Measurements from ENCODE around the gene PVR. TPM values are rescaled to one million over a fixed set of nuclear protein-coding genes. Genes with fewer than 3 reads are reported as not detected.
"Not testable (repeated sequence)": the region's sequence is repeated elsewhere in the genome, so short reads cannot be mapped to it uniquely, and the experiment has no call there.

PVR gene
- total RNA-seq, 3 donors from 2014 or later: 8.5 to 13.9 (median 9.9) TPM

GRCh38 chr19:44610497-44610896 is 33.2 kb upstream of the PVR start:
- not testable (repeated sequence) for H3K27me3 Mint-ChIP-seq (ENCODE audit: low read depth); H3K36me3 Mint-ChIP-seq (ENCODE audit: insufficient read depth); H3K4me3 Mint-ChIP-seq; H3K9me3 Mint-ChIP-seq; DNase-seq; ATAC-seq
- H3K4me1 Mint-ChIP-seq (ENCODE audit: low read depth): peaks cover 14% of the 10 kb centered on the region

- ATAC-seq (no peak), DNase-seq (no peak)
- H3K4me3 Mint-ChIP-seq: no peak overlapping the region
- peaks cover 7% of the 10 kb centered on the region for H3K27me3 Mint-ChIP-seq (ENCODE audit: low read depth)
- H3K9me3 Mint-ChIP-seq: no peaks in the 10 kb centered on the region
- no peaks in the 10 kb centered on the region for H3K36me3 Mint-ChIP-seq (ENCODE audit: insufficient read depth)
- H3K4me1 Mint-ChIP-seq (ENCODE audit: low read depth): peaks cover 13% of the 10 kb centered on the region
Measured at GRCh38 chr19:44611812-44612295, 31.9 kb upstream of the PVR start.

- H3K4me3 Mint-ChIP-seq: no peak within 1 kb of the TSS
- ATAC-seq: no peak
- no peaks in the 10 kb centered on the region for H3K36me3 Mint-ChIP-seq (ENCODE audit: insufficient read depth)
- H3K9me3 Mint-ChIP-seq: no peaks in the 10 kb centered on the region
- H3K27me3 Mint-ChIP-seq (ENCODE audit: low read depth): peaks cover 4% of the 10 kb centered on the region
- H3K4me1 Mint-ChIP-seq (ENCODE audit: low read depth): no peaks in the 10 kb centered on the region
- no peak for DNase-seq
Measured at GRCh38 chr19:44613295-44614178, 30.2 kb upstream of the PVR start, which contains the start of gene IGSF23. IGSF23 (plus strand) TSS chr19:44613563; CDS start chr19:44613646, 83 bp downstream.

- H3K9me3 Mint-ChIP-seq: no peaks in the 10 kb centered on the region
- ATAC-seq (no peak), DNase-seq (no peak)
- no peaks in the 10 kb centered on the region for H3K4me1 Mint-ChIP-seq (ENCODE audit: low read depth)
- peaks cover 4% of the 10 kb centered on the region for H3K27me3 Mint-ChIP-seq (ENCODE audit: low read depth)
- H3K4me3 Mint-ChIP-seq: no peak overlapping the region
- no peaks in the 10 kb centered on the region for H3K36me3 Mint-ChIP-seq (ENCODE audit: insufficient read depth)
Measured at GRCh38 chr19:44614313-44614712, 29.4 kb upstream of the PVR start.

GRCh38 chr19:44615863-44616247 is 27.9 kb upstream of the PVR start:
- H3K27me3 Mint-ChIP-seq (ENCODE audit: low read depth): peaks cover 3% of the 10 kb centered on the region
- ATAC-seq (no peak), DNase-seq (no peak)
- no peaks in the 10 kb centered on the region for H3K4me1 Mint-ChIP-seq (ENCODE audit: low read depth)
- no peaks in the 10 kb centered on the region for H3K36me3 Mint-ChIP-seq (ENCODE audit: insufficient read depth)
- no peaks in the 10 kb centered on the region for H3K9me3 Mint-ChIP-seq
- H3K4me3 Mint-ChIP-seq: no peak overlapping the region

- Mint-ChIP-seq H3K27me3 (ENCODE audit: low read depth) (peaks cover 3% of the 10 kb centered on the region), H3K4me1 (ENCODE audit: low read depth) (no peaks in the 10 kb centered on the region), H3K9me3 (no peaks in the 10 kb centered on the region), H3K36me3 (ENCODE audit: insufficient read depth) (no peaks in the 10 kb centered on the region), H3K4me3 (no peak overlapping the region)
- ATAC-seq: no peak
- DNase-seq: no peak
Measured at GRCh38 chr19:44617110-44617880, 26.4 kb upstream of the PVR start.

GRCh38 chr19:44618640-44619357 is 24.9 kb upstream of the PVR start:
- Mint-ChIP-seq H3K4me1 (ENCODE audit: low read depth) (no peaks in the 10 kb centered on the region), H3K27me3 (ENCODE audit: low read depth) (no peaks in the 10 kb centered on the region), H3K36me3 (ENCODE audit: insufficient read depth) (no peaks in the 10 kb centered on the region), H3K4me3 (no peak overlapping the region), H3K9me3 (no peaks in the 10 kb centered on the region)
- DNase-seq (no peak), ATAC-seq (no peak)

GRCh38 chr19:44620667-44621066 is 23.0 kb upstream of the PVR start:
- H3K27me3 Mint-ChIP-seq (ENCODE audit: low read depth): peaks cover 3% of the 10 kb centered on the region

GRCh38 chr19:44621367-44621766 is 22.3 kb upstream of the PVR start:
- Mint-ChIP-seq H3K9me3 (no peaks in the 10 kb centered on the region), H3K4me3 (no peak overlapping the region), H3K27me3 (ENCODE audit: low read depth) (peaks cover 3% of the 10 kb centered on the region), H3K4me1 (ENCODE audit: low read depth) (no peaks in the 10 kb centered on the region), H3K36me3 (ENCODE audit: insufficient read depth) (no peaks in the 10 kb centered on the region)
- no peak for ATAC-seq
- no peak for DNase-seq

More at GRCh38 chr19:44620667-44621066, 23.0 kb upstream of the PVR start:
- no peak for ATAC-seq
- no peak for DNase-seq
- H3K4me3 Mint-ChIP-seq: no peak overlapping the region
- no peaks in the 10 kb centered on the region for H3K4me1 Mint-ChIP-seq (ENCODE audit: low read depth)
- no peaks in the 10 kb centered on the region for H3K9me3 Mint-ChIP-seq
- H3K36me3 Mint-ChIP-seq (ENCODE audit: insufficient read depth): no peaks in the 10 kb centered on the region

GRCh38 chr19:44623080-44623479 is 20.6 kb upstream of the PVR start:
- DNase-seq (no peak), ATAC-seq (no peak)

GRCh38 chr19:44623626-44624025 is 20.1 kb upstream of the PVR start:
- Mint-ChIP-seq H3K9me3 (no peaks in the 10 kb centered on the region), H3K4me1 (ENCODE audit: low read depth) (no peaks in the 10 kb centered on the region), H3K36me3 (ENCODE audit: insufficient read depth) (no peaks in the 10 kb centered on the region), H3K27me3 (ENCODE audit: low read depth) (peaks cover 6% of the 10 kb centered on the region), H3K4me3 (no peak overlapping the region)
- ATAC-seq (no peak), DNase-seq (no peak)

More at GRCh38 chr19:44623080-44623479, 20.6 kb upstream of the PVR start:
- H3K4me1 Mint-ChIP-seq (ENCODE audit: low read depth): no peaks in the 10 kb centered on the region
- no peaks in the 10 kb centered on the region for H3K9me3 Mint-ChIP-seq
- H3K4me3 Mint-ChIP-seq: no peak overlapping the region
- no peaks in the 10 kb centered on the region for H3K36me3 Mint-ChIP-seq (ENCODE audit: insufficient read depth)
- H3K27me3 Mint-ChIP-seq (ENCODE audit: low read depth): peaks cover 6% of the 10 kb centered on the region

GRCh38 chr19:44624840-44625354 is 18.8 kb upstream of the PVR start:
- Mint-ChIP-seq H3K27me3 (ENCODE audit: low read depth) (peaks cover 10% of the 10 kb centered on the region), H3K4me3 (no peak overlapping the region), H3K9me3 (no peaks in the 10 kb centered on the region), H3K36me3 (ENCODE audit: insufficient read depth) (no peaks in the 10 kb centered on the region), H3K4me1 (ENCODE audit: low read depth) (no peaks in the 10 kb centered on the region)
- DNase-seq (no peak), ATAC-seq (no peak)

- H3K36me3 Mint-ChIP-seq (ENCODE audit: insufficient read depth); H3K4me3 Mint-ChIP-seq: not testable (repeated sequence)
Measured at GRCh38 chr19:44625637-44626036, 18.1 kb upstream of the PVR start.

More at GRCh38 chr19:44625637-44626036, 18.1 kb upstream of the PVR start:
- not testable (repeated sequence) for H3K4me1 Mint-ChIP-seq (ENCODE audit: low read depth); ATAC-seq; H3K9me3 Mint-ChIP-seq; DNase-seq
- H3K27me3 Mint-ChIP-seq (ENCODE audit: low read depth): peaks cover 10% of the 10 kb centered on the region

All from activated T-cell treated with anti-CD3 and anti-CD28 coated beads, Interleukin-2, amount 50 U/mL, for 4 hours (primary cell).